GM23338 (cell line): ENCODE data around the gene OCIAD2. TPM values are rescaled to one million over a fixed set of nuclear protein-coding genes. Genes with fewer than 3 reads are reported as not detected.

Experiments
- ATAC-seq: fragments of 200-7000 bp; cut with Tn5 transposase; 3 replicates; pipeline ENCODE4 v1.9.1; 2020
- DNase-seq: peaks from one replicate; pipeline ENCODE4 v3.0.0-alpha.2; 2015; ENCODE audit warnings: low spot score
- H2AFZ ChIP-seq: fragments of 200-600 bp; sonication (generic); 2 replicates; pipeline ENCODE4 v1.8.0; 2016; ENCODE audit warnings: antibody characterized with exemption, mild to moderate bottlenecking, moderate library complexity
- H3F3A ChIP-seq: fragments of 200-600 bp; sonication (generic); replicated peaks from 2 replicates; pipeline ENCODE4 v1.8.0; 2017; ENCODE audit warnings: antibody characterized with exemption, mixed run types, low read depth
- H3K27ac ChIP-seq: fragments of 200-600 bp; sonication (generic); 2 replicates; pipeline ENCODE4 v1.6.1; 2016; ENCODE audit warnings: low read depth
- H3K27me3 ChIP-seq: fragments of 200-600 bp; sonication (generic); 2 replicates; pipeline ENCODE4 v1.8.0; 2016; ENCODE audit warnings: mild to moderate bottlenecking, mixed run types, moderate library complexity; ENCODE audit not compliant: insufficient read depth
- H3K36me3 ChIP-seq: fragments of 200-600 bp; sonication (generic); 2 replicates; pipeline ENCODE4 v1.8.0; 2016; ENCODE audit warnings: mild to moderate bottlenecking; ENCODE audit not compliant: insufficient read depth
- H3K4me1 ChIP-seq: fragments of 200-600 bp; sonication (generic); 2 replicates; pipeline ENCODE4 v1.8.0; 2016; ENCODE audit warnings: mild to moderate bottlenecking, moderate library complexity; ENCODE audit not compliant: insufficient read depth
- H3K4me2 ChIP-seq: fragments of 200-600 bp; sonication (generic); 2 replicates; pipeline ENCODE4 v1.7.1; 2017; ENCODE audit warnings: mixed run types
- H3K4me3 ChIP-seq: fragments of 200-600 bp; sonication (generic); 2 replicates; pipeline ENCODE4 v1.6.1; 2016; ENCODE audit warnings: mixed run types
- H3K79me2 ChIP-seq: fragments of 200-600 bp; sonication (generic); replicated peaks from 2 replicates; pipeline ENCODE4 v1.8.0; 2017; ENCODE audit warnings: mild to moderate bottlenecking; ENCODE audit not compliant: insufficient read depth
- H3K9me2 ChIP-seq: fragments of 200-600 bp; sonication (generic); 2 replicates; pipeline ENCODE4 v1.8.0; 2017; ENCODE audit not compliant: insufficient read depth
- H4K20me1 ChIP-seq: fragments of 200-600 bp; sonication (generic); replicated peaks from 2 replicates; pipeline ENCODE4 v1.8.0; 2017; ENCODE audit warnings: mild to moderate bottlenecking; ENCODE audit not compliant: insufficient read depth
- H3K27ac Mint-ChIP-seq: 2 replicates; pipeline ENCODE4 v1.8.0; 2020; ENCODE audit warnings: inconsistent platforms, mild to moderate bottlenecking, moderate library complexity, mixed read lengths
- H3K27me3 Mint-ChIP-seq: 3 replicates; pipeline ENCODE4 v1.8.0; 2022; ENCODE audit warnings: low read depth, mild to moderate bottlenecking, moderate library complexity, mixed read lengths, inconsistent platforms; ENCODE audit not compliant: insufficient read depth, poor library complexity
- H3K36me3 Mint-ChIP-seq: 3 replicates; pipeline ENCODE4 v1.8.0; 2021; ENCODE audit warnings: low read depth, mild to moderate bottlenecking, inconsistent platforms, moderate library complexity, mixed read lengths
- H3K4me1 Mint-ChIP-seq: 3 replicates; pipeline ENCODE4 v1.8.0; 2020; ENCODE audit warnings: mild to moderate bottlenecking, inconsistent platforms, mixed read lengths
- H3K4me3 Mint-ChIP-seq: 3 replicates; pipeline ENCODE4 v1.8.0; 2021; ENCODE audit warnings: moderate library complexity, mild to moderate bottlenecking, inconsistent platforms, mixed read lengths
- H3K9me3 Mint-ChIP-seq: 3 replicates; pipeline ENCODE4 v1.8.0; 2020; ENCODE audit warnings: moderate library complexity, mild to moderate bottlenecking, inconsistent platforms, mixed read lengths
- CREB1 ChIP-seq: fragments of 250-450 bp; sonication (Bioruptor Pico); IDR thresholded peaks from 2 replicates; pipeline ENCODE4 v1.5.0; 2020; ENCODE audit warnings: low read depth, mild to moderate bottlenecking, moderate library complexity
- EZH2 ChIP-seq: fragments of 200-600 bp; sonication (generic); IDR thresholded peaks from one replicate; pipeline ENCODE4 v1.8.0; 2017; ENCODE audit warnings: antibody characterized with exemption, mild to moderate bottlenecking, low read depth; ENCODE audit not compliant: unreplicated experiment
- EZH2phosphoT487 ChIP-seq: fragments of 200-600 bp; sonication (generic); IDR thresholded peaks from one replicate; pipeline ENCODE4 v1.8.1; 2018; ENCODE audit warnings: antibody characterized with exemption; ENCODE audit not compliant: unreplicated experiment
- JUNB ChIP-seq: IDR thresholded peaks from one replicate; pipeline ENCODE4 v1.6.1; 2016; ENCODE audit warnings: antibody characterized with exemption; ENCODE audit not compliant: unreplicated experiment
- NANOG ChIP-seq: IDR thresholded peaks from 2 replicates; pipeline ENCODE4 v1.6.1; 2016; ENCODE audit warnings: antibody characterized with exemption, borderline replicate concordance
- POLR2AphosphoS5 ChIP-seq: IDR thresholded peaks from 2 replicates; pipeline ENCODE4 v1.6.1; 2016; ENCODE audit warnings: antibody characterized with exemption, low read depth
- STAT1 ChIP-seq: IDR thresholded peaks from one replicate; pipeline ENCODE4 v1.6.1; 2016; ENCODE audit warnings: antibody characterized with exemption; ENCODE audit not compliant: unreplicated experiment
- ZNF114 ChIP-seq: fragments of 250-450 bp; sonication (Bioruptor Pico); IDR thresholded peaks from 2 replicates; pipeline ENCODE4 v1.5.0; 2020; ENCODE audit warnings: mild to moderate bottlenecking, moderate library complexity
- ZNF331 ChIP-seq: fragments of 250-450 bp; sonication (Bioruptor Pico); IDR thresholded peaks from 2 replicates; pipeline ENCODE4 v1.5.0; 2020; ENCODE audit warnings: low read depth, mild to moderate bottlenecking, moderate library complexity
- polyA plus RNA-seq: library from polyadenylated mRNA; unstranded; fragments of >200 nt; fragmentation: Nextera tagmentation; extraction: Ambion mirVana; gene quantifications from 2 replicates; pipeline ENCODE4 v1.2.1, GENCODE V29; 2016
- total RNA-seq: library from RNA; depleted of rRNA; stranded (reverse); fragments of >200 nt; shearing (Covaris generic); gene quantifications from 2 replicates; pipeline ENCODE4 v1.2.3, GENCODE V29; 2014
- TF ChIP-seq, protein P1 (sequence below): IDR thresholded peaks from one replicate; pipeline ENCODE4 v1.6.1; 2018; ENCODE audit warnings: antibody characterized with exemption; ENCODE audit not compliant: unreplicated experiment
- TF ChIP-seq, protein P2 (sequence below), 2 experiments: fragments of 200-600 bp in 1 of 2; sonication (generic) in 1 of 2; conservative IDR thresholded peaks; 2 replicates each; pipeline versions ENCODE4 v1.5.1 to v1.6.1; 2016 to 2017; ENCODE audit warnings: antibody characterized with exemption in 2 of 2, low read depth in 2 of 2, mild to moderate bottlenecking in 2 of 2, moderate library complexity in 1 of 2
- TF ChIP-seq, protein P3 (sequence below): IDR thresholded peaks from 2 replicates; pipeline ENCODE4 v1.6.1; 2016; ENCODE audit warnings: antibody characterized with exemption
- TF ChIP-seq, protein P4 (sequence below): fragments of 250-450 bp; sonication (Bioruptor Pico); IDR thresholded peaks from 2 replicates; pipeline ENCODE4 v1.5.0; 2020; ENCODE audit warnings: mild to moderate bottlenecking, moderate library complexity

OCIAD2 gene
- total and polyA plus RNA-seq, 2 experiments from 2014 or later: 36.8 to 317 TPM

DNA sequence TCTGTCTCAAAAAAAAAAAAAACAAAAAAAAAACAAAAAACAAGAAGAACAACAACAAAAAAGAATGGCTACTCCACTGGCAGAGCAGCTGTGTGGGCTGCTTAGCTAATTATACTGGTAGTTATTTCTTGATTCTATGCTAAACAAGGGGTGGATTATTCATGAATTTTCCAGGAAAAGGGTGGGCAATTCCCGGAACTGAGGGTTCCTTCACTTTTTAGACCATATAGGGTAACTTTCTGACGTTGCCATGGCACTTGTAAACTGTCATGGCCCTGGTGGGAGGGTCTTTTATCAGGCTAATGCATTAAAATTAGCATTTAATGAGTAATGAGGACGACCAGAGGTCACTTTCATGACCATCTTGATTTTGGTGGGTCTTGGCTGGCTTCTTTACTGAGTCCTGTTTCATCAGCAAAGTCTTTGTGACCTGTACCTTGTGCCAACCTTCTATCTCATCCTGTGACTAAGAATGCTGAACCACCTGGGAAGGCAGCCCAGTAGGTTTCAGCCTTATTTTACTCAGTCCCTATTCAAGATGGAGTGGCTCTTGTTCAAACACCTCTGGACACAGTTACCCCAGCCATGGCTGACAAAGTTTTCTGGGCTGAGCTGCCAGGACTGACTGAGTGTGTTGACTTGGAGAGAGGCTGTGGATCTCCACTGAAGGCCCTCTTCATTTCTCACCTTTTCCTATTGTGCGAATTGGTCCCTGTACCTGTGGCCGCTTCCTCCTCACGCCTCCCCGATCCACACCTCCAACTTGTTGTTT is 1.3 kb upstream of the OCIAD2 start:
- no peaks in the 10 kb centered on the region; the same call in 1 of the 2 replicates for H4K20me1 ChIP-seq
- no peak for DNase-seq
- no peak overlapping the region for H3K4me3 ChIP-seq
- H3K4me2 ChIP-seq: no peak overlapping the region
- no peak overlapping the region for H3K27ac ChIP-seq
- Mint-ChIP-seq H3K27me3 (peaks cover 11% of the 10 kb centered on the region), H3K4me1 (peaks cover 20% of the 10 kb centered on the region), H3K4me3 (no peak overlapping the region), H3K27ac (no peak overlapping the region), H3K9me3 (peaks cover 4% of the 10 kb centered on the region; the same call in 1 of the 3 replicates), H3K36me3 (peaks cover 9% of the 10 kb centered on the region)
- H3K9me2 ChIP-seq: peaks cover 8% of the 10 kb centered on the region; the same call in 1 of the 2 replicates
- H3K79me2 ChIP-seq: peaks cover 19% of the 10 kb centered on the region
- H3F3A ChIP-seq: no peaks in the 10 kb centered on the region
- no peak overlapping the region for H2AFZ ChIP-seq
- TF ChIP-seq POLR2AphosphoS5: no peak
- TF ChIP-seq, protein P1, sequence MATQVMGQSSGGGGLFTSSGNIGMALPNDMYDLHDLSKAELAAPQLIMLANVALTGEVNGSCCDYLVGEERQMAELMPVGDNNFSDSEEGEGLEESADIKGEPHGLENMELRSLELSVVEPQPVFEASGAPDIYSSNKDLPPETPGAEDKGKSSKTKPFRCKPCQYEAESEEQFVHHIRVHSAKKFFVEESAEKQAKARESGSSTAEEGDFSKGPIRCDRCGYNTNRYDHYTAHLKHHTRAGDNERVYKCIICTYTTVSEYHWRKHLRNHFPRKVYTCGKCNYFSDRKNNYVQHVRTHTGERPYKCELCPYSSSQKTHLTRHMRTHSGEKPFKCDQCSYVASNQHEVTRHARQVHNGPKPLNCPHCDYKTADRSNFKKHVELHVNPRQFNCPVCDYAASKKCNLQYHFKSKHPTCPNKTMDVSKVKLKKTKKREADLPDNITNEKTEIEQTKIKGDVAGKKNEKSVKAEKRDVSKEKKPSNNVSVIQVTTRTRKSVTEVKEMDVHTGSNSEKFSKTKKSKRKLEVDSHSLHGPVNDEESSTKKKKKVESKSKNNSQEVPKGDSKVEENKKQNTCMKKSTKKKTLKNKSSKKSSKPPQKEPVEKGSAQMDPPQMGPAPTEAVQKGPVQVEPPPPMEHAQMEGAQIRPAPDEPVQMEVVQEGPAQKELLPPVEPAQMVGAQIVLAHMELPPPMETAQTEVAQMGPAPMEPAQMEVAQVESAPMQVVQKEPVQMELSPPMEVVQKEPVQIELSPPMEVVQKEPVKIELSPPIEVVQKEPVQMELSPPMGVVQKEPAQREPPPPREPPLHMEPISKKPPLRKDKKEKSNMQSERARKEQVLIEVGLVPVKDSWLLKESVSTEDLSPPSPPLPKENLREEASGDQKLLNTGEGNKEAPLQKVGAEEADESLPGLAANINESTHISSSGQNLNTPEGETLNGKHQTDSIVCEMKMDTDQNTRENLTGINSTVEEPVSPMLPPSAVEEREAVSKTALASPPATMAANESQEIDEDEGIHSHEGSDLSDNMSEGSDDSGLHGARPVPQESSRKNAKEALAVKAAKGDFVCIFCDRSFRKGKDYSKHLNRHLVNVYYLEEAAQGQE: no peak
- no peak for TF ChIP-seq JUNB
- no peak for TF ChIP-seq EZH2phosphoT487
- no peak for TF ChIP-seq ZNF114
- TF ChIP-seq CREB1: no peak
- no peak for TF ChIP-seq STAT1
- TF ChIP-seq, protein P2, sequence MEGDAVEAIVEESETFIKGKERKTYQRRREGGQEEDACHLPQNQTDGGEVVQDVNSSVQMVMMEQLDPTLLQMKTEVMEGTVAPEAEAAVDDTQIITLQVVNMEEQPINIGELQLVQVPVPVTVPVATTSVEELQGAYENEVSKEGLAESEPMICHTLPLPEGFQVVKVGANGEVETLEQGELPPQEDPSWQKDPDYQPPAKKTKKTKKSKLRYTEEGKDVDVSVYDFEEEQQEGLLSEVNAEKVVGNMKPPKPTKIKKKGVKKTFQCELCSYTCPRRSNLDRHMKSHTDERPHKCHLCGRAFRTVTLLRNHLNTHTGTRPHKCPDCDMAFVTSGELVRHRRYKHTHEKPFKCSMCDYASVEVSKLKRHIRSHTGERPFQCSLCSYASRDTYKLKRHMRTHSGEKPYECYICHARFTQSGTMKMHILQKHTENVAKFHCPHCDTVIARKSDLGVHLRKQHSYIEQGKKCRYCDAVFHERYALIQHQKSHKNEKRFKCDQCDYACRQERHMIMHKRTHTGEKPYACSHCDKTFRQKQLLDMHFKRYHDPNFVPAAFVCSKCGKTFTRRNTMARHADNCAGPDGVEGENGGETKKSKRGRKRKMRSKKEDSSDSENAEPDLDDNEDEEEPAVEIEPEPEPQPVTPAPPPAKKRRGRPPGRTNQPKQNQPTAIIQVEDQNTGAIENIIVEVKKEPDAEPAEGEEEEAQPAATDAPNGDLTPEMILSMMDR (conservative IDR thresholded peaks at IDR 0.05; ENCODE audit: low read depth in 2 of 2): no peak
- TF ChIP-seq NANOG: no peak
- TF ChIP-seq ZNF331 (CRISPR knock-in tag): no peak
- TF ChIP-seq, protein P3, sequence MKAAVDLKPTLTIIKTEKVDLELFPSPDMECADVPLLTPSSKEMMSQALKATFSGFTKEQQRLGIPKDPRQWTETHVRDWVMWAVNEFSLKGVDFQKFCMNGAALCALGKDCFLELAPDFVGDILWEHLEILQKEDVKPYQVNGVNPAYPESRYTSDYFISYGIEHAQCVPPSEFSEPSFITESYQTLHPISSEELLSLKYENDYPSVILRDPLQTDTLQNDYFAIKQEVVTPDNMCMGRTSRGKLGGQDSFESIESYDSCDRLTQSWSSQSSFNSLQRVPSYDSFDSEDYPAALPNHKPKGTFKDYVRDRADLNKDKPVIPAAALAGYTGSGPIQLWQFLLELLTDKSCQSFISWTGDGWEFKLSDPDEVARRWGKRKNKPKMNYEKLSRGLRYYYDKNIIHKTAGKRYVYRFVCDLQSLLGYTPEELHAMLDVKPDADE: no peak
- TF ChIP-seq, protein P4, sequence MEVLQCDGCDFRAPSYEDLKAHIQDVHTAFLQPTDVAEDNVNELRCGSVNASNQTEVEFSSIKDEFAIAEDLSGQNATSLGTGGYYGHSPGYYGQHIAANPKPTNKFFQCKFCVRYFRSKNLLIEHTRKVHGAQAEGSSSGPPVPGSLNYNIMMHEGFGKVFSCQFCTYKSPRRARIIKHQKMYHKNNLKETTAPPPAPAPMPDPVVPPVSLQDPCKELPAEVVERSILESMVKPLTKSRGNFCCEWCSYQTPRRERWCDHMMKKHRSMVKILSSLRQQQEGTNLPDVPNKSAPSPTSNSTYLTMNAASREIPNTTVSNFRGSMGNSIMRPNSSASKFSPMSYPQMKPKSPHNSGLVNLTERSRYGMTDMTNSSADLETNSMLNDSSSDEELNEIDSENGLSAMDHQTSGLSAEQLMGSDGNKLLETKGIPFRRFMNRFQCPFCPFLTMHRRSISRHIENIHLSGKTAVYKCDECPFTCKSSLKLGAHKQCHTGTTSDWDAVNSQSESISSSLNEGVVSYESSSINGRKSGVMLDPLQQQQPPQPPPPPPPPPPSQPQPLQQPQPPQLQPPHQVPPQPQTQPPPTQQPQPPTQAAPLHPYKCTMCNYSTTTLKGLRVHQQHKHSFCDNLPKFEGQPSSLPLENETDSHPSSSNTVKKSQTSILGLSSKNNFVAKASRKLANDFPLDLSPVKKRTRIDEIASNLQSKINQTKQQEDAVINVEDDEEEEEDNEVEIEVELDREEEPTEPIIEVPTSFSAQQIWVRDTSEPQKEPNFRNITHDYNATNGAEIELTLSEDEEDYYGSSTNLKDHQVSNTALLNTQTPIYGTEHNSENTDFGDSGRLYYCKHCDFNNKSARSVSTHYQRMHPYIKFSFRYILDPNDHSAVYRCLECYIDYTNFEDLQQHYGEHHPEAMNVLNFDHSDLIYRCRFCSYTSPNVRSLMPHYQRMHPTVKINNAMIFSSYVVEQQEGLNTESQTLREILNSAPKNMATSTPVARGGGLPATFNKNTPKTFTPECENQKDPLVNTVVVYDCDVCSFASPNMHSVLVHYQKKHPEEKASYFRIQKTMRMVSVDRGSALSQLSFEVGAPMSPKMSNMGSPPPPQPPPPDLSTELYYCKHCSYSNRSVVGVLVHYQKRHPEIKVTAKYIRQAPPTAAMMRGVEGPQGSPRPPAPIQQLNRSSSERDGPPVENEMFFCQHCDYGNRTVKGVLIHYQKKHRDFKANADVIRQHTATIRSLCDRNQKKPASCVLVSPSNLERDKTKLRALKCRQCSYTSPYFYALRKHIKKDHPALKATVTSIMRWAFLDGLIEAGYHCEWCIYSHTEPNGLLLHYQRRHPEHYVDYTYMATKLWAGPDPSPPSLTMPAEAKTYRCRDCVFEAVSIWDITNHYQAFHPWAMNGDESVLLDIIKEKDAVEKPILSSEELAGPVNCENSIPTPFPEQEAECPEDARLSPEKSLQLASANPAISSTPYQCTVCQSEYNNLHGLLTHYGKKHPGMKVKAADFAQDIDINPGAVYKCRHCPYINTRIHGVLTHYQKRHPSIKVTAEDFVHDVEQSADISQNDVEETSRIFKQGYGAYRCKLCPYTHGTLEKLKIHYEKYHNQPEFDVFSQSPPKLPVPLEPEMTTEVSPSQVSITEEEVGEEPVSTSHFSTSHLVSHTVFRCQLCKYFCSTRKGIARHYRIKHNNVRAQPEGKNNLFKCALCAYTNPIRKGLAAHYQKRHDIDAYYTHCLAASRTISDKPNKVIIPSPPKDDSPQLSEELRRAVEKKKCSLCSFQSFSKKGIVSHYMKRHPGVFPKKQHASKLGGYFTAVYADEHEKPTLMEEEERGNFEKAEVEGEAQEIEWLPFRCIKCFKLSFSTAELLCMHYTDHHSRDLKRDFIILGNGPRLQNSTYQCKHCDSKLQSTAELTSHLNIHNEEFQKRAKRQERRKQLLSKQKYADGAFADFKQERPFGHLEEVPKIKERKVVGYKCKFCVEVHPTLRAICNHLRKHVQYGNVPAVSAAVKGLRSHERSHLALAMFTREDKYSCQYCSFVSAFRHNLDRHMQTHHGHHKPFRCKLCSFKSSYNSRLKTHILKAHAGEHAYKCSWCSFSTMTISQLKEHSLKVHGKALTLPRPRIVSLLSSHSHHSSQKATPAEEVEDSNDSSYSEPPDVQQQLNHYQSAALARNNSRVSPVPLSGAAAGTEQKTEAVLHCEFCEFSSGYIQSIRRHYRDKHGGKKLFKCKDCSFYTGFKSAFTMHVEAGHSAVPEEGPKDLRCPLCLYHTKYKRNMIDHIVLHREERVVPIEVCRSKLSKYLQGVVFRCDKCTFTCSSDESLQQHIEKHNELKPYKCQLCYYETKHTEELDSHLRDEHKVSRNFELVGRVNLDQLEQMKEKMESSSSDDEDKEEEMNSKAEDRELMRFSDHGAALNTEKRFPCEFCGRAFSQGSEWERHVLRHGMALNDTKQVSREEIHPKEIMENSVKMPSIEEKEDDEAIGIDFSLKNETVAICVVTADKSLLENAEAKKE: no peak
- no peak for TF ChIP-seq EZH2
- peaks cover 6% of the 10 kb centered on the region; the same call in 1 of the 2 replicates for H3K36me3 ChIP-seq
- no peak for ATAC-seq
- H3K4me1 ChIP-seq: peaks cover 12% of the 10 kb centered on the region
- no peaks in the 10 kb centered on the region for H3K27me3 ChIP-seq
